Rectal smooth muscle tissue (tissue), 1 donor: Measurements from ENCODE around the gene EFNB2.
A peak's percentile ranks its signal among the peaks of the same experiment; 100 is the strongest.

ENCODE experiments used
- H3K27ac ChIP-seq: one replicate; pipeline ENCODE4 v1.7.0; 2013; ENCODE audit warnings: low read depth, low read length, inconsistent platforms
- H3K27me3 ChIP-seq: one replicate; pipeline ENCODE4 v1.7.0; 2013; ENCODE audit warnings: low read length; ENCODE audit not compliant: control insufficient read depth, insufficient read depth
- H3K36me3 ChIP-seq: one replicate; pipeline ENCODE4 v1.7.0; 2013; ENCODE audit warnings: low read length; ENCODE audit not compliant: control insufficient read depth, insufficient read depth
- H3K4me1 ChIP-seq: one replicate; pipeline ENCODE4 v1.7.0; 2013; ENCODE audit warnings: low read length; ENCODE audit not compliant: control insufficient read depth, insufficient read depth
- H3K4me3 ChIP-seq: one replicate; pipeline ENCODE4 v1.7.0; 2013; ENCODE audit warnings: low read length
- H3K9ac ChIP-seq: one replicate; pipeline ENCODE4 v1.7.0; 2013; ENCODE audit warnings: low read length

EFNB2 gene

DNA sequence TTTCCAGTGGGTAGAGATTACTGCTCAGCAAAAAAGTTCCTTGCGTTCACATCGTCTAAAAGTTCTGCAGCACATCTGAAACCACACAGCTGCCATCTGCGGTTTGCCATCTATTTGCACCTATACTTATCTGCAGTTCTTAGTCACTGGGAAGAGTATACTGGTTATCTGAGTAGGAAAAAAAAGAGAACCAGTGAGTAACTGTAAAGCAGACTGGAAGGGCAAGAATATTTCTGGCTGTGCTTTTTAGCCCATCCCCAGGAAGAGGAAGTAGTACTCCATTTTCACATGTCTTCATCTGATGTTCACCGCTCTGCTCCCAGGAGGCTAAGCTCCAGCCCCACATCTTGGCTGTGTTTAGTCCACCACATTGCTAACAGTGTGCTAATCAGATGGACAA lies 35.6 kb downstream of the EFNB2 start:
- Histone ChIP-seq H3K27ac (peak overlapping the region; percentile 30), H3K27me3 (no peaks in the 10 kb centered on the region), H3K4me3 (no peak overlapping the region), H3K36me3 (no peaks in the 10 kb centered on the region), H3K9ac (no peak overlapping the region), H3K4me1 (peaks cover 25% of the 10 kb centered on the region)

DNA sequence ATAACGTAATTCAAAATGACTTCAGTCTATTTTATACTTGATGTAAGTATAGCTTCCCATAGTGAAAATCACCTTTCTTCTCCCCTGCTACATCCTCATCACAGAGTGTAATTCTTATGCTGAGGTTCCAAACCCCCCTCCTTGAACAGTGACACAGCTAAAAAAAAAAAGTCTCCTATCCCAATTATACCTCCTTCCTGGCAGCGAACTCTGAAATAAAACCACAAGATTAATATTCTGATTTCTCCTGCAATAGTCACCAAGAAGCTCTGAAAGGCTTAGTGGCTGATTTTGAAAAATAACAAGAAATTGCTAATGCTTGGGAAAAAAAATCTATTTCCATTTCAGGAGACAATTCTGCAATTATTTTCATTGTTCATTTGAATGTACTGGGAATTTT lies 36.3 kb downstream of the EFNB2 start:
- Histone ChIP-seq H3K27me3 (no peaks in the 10 kb centered on the region), H3K36me3 (no peaks in the 10 kb centered on the region), H3K9ac (no peak overlapping the region), H3K4me1 (peaks cover 25% of the 10 kb centered on the region), H3K4me3 (no peak overlapping the region), H3K27ac (peak overlapping the region; percentile 66)

DNA sequence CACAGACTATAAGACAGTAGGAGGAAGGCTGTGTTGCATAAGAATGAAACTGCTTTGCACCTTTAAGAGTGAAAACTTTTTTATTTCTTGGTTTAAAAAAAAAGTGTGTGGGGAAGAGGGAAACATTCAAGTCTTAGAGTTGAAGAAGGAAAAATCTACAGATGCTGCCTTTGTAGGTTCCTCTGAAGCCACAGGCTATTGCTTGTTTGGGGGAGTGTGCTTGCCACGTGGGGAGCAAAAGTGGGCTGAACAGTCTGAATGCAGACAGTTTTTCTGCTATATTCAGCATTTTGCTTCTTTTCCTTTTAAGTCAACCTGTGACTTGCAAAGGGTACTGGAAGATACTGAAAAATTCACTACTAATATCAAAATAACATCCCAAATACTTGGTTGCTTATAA lies 36.9 kb downstream of the EFNB2 start:
- H3K4me3 ChIP-seq = no peak overlapping the region
- no peaks in the 10 kb centered on the region for H3K27me3 ChIP-seq
- H3K9ac ChIP-seq = no peak overlapping the region
- peak overlapping the region; percentile 66 for H3K27ac ChIP-seq
- no peaks in the 10 kb centered on the region for H3K36me3 ChIP-seq
- H3K4me1 ChIP-seq = peaks cover 25% of the 10 kb centered on the region

DNA sequence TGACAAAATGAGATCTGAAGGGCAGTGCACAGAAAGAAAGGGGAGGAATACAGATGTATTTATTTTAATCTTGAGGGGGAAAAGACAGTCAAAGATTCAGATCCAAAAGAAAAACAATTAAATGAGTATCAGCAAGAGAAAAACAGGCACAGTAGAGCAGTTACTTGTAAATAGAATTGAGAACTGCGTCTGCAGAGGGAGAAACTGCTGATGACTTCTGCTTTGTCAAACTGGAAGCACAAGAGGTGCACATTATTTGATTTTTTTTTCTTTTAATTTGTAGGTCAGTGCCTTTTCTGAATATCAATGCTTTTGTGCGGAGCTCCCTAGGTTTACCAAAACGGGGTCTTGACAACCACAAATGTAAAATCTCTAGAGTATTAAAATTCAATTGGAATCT lies 37.3 kb downstream of the EFNB2 start:
- peak overlapping the region; percentile 66 for H3K27ac ChIP-seq
- H3K27me3 ChIP-seq = no peaks in the 10 kb centered on the region
- no peak overlapping the region for H3K4me3 ChIP-seq
- peaks cover 25% of the 10 kb centered on the region for H3K4me1 ChIP-seq
- H3K36me3 ChIP-seq = peaks cover 1% of the 10 kb centered on the region
- H3K9ac ChIP-seq = no peak overlapping the region

DNA sequence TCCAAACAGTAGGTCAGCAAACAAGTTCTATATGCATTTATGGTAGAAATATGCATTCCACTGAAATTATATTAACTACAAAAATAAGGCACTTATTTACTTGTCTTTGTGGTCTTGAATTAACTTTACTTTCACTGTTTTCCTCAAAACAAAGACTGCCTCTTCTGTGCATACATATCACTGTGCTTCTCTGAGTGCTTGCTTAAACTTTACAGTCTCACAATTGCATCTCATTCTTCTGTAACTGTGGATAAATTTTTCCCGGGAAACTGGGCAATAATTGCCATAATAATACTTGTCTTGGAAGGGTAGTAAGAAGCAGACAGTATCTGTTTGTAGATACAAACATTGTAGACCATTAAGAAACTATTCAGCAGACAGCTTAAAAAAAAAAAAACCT lies 38.4 kb downstream of the EFNB2 start:
- Histone ChIP-seq H3K9ac (no peak overlapping the region), H3K36me3 (peaks cover 10% of the 10 kb centered on the region), H3K4me1 (peaks cover 25% of the 10 kb centered on the region), H3K4me3 (no peak overlapping the region), H3K27me3 (no peaks in the 10 kb centered on the region), H3K27ac (peak overlapping the region; percentile 38)

DNA sequence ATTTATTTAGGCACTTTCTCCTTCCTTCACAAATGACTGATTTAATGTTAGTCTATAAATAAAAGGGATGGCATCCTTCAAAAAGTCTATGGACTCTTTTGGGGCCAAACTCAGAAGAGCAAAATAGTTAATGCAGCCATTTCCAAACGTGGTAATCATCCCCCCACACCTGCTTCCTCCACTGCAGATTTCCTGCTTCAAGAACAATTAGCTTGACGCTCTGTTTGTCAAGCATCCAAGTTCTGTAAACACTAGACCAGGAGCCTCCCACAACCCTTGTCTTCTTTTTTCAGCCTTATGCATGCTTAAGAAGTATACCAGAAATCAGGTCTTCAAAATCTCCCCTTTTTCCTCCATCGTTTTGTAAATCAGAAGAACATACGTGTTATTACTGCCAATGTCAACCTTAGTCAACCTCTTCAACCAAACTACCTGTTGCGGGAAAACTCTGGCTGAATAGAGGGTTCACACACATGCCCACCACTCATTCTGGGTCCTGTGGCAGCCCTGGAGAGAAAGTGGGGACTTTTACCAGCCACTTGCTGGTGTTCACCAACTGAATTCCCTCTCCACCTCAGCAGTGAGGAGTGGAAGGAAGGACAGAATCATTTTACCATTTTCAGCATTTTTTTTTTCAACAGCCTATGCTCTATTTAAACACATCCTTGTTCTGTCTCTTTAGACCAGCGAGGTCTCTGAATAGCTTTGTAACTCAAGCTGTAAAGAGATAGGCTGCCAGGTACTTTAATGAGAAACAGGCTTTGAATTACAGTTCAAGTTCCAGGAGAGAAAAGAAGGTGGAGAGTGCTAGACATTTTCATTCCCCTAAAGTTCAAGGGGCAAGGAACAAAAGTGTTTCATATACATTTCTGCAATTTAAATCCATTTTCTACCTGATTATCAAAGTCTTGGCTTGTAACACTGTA lies 39.1 kb downstream of the EFNB2 start:
- Histone ChIP-seq H3K36me3 (peaks cover 13% of the 10 kb centered on the region), H3K27ac (peak overlapping the region; percentile 38), H3K4me1 (peaks cover 25% of the 10 kb centered on the region), H3K9ac (no peak overlapping the region), H3K4me3 (no peak overlapping the region), H3K27me3 (no peaks in the 10 kb centered on the region)

DNA sequence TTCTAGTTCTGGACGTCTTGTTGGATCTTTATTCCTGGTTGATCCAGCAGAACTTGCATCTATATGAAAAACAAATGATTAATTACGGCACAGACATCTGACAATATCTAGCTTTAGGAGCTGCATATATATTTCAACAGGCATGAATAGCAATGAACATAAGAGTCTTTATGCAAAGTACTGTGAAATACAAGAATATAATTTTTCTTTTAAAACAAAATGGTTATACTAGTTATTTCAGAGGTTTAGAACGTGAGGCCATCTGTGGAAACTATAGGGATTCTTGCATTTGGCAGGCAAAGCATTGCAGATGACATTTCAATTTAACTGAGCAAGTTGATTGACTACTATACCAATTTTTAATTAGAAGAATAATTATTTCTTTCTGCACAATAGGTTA lies 40.5 kb downstream of the EFNB2 start:
- no peak overlapping the region for H3K27ac ChIP-seq

DNA sequence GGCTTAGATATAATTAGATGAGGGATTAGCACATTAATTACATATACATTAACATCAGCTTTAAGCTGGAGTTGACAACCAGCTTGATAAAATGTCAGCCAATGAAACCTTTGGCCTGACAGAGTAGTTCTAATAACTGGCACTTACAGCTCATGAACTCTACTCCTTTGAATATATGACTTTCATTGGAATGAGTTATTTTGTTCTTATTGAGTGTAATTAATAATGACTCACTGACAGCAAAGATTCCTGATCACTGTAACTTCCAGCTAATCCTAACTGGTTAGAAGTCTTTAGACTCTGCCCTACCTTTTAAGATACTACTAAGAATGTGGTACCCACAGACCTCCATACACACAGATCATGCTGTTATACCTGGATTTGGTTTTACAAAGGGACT lies 41.0 kb downstream of the EFNB2 start:
- Histone ChIP-seq H3K9ac (no peak overlapping the region), H3K27me3 (no peaks in the 10 kb centered on the region), H3K36me3 (peaks cover 13% of the 10 kb centered on the region), H3K27ac (no peak overlapping the region), H3K4me3 (no peak overlapping the region), H3K4me1 (peaks cover 21% of the 10 kb centered on the region)

More for the DNA sequence above, 40.5 kb downstream of the EFNB2 start:
- Histone ChIP-seq H3K36me3 (peaks cover 13% of the 10 kb centered on the region), H3K27me3 (no peaks in the 10 kb centered on the region), H3K9ac (no peak overlapping the region), H3K4me1 (peaks cover 21% of the 10 kb centered on the region), H3K4me3 (no peak overlapping the region)

DNA sequence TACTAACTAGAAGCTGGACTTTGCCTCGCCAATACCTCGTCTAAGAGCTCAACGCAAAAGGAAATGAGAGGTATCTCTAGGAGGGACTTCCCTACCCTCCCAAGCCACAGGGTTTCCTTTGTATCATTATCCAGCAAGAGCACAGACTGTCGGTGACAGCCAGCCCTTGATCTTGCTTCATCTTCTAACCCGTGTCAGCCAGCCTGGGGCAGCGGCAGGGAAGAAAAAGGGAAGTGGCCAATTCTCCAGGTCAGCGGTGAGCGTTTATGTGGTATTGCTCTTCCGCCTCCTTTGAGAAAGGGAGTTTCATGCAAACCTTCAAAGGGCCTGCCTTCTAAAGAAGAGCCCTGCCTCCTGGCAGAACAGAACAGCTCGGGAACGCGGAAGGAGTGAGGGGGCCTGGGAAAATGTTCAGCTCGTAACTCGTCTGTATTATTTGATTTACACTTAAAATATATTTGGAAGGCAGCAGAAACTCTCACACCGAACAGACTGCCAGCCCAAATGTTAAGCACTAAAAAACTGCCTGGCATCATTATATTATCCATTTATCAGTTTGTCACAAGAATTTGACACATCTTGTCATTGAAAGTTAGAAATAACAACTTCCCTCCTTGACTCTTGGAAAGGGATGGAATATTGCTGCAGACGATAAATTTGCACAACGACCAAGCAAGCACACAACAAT lies 41.8 kb downstream of the EFNB2 start:
- Histone ChIP-seq H3K4me3 (no peak overlapping the region), H3K4me1 (peaks cover 17% of the 10 kb centered on the region), H3K27me3 (no peaks in the 10 kb centered on the region), H3K36me3 (peaks cover 13% of the 10 kb centered on the region), H3K9ac (no peak overlapping the region), H3K27ac (peak overlapping the region; percentile 69)

DNA sequence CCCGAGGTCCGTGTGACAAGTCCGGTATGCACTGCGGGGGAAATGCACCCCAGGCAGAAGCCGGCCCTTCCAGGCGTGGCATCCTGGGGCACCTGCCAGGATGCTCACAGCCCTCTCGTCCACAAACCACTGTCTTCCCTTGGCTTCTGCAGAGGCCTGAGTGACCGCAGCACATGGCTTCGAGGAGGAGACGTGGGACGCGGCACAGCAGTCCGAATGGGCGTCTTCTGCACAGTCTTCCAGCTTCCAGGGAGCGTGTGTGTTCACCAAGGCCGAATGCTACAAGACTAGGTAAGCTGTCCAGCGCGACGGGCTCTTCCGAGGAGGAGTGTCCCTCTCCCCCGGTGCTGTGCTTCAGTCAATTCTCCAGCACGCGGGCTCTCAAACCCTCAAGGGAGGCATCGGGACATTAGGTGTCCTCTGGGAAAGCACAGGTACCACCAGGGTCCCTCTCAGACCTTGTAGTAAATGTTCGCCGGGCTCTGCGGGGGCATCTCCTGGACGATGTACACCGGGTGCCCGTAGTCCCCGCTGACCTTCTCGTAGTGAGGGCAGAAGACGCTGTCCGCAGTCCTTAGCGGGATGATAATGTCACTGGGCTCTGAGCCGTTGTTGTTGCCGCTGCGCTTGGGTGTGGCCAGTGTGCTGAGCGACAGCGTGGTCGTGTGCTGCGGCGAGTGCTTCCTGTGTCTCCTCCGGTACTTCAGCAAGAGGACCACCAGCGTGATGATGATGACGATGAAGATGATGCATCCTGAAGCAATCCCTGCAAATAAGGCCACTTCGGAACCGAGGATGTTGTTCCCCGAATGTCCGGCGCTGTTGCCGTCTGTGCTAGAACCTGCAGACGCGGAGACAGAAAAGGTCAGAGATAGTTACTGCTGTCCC lies 42.6 kb downstream of the EFNB2 start:
- Histone ChIP-seq H3K4me3 (no peak overlapping the region), H3K36me3 (peaks cover 13% of the 10 kb centered on the region), H3K9ac (no peak overlapping the region), H3K27me3 (no peaks in the 10 kb centered on the region), H3K27ac (peak overlapping the region; percentile 69), H3K4me1 (peaks cover 14% of the 10 kb centered on the region)

DNA sequence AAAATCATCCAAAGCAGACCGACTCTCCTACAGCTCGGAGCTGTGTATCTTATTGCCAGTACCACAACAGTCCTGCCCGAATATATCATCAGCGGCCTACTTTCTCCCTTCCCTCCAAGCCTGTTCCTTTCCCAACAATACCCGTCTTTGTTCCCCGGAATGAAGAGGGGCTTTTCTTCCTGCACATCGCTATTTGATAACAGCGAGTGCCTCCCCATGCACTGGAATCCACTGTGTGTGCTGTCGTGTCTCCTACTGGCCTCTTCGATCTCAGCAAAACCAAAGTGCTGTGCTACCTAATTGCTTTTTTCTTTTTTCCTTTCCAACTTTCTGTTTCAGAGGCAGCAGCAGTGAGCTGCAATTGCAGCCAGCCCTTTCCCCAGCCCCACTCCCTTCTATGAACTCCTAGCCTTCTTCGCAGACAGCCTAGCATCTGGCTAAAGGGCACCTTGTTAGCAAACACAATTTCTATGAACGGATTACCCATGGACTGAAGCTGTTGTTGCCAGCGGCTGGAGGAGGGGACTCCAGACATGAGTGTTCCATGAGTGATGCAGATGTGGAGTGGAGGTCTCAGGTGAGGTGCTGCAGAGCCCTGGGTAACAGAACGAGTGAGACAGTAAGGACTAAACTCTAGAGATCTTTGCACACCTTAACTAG lies 43.4 kb downstream of the EFNB2 start:
- Histone ChIP-seq H3K27me3 (no peaks in the 10 kb centered on the region), H3K36me3 (peaks cover 13% of the 10 kb centered on the region), H3K27ac (peak overlapping the region; percentile 52), H3K9ac (no peak overlapping the region), H3K4me3 (no peak overlapping the region), H3K4me1 (peaks cover 10% of the 10 kb centered on the region)
